Activated B cell treated with CpG ODN at 0.5 μM for 24 hours (primary cell): ENCODE results near the gene VGLL3. TPM values are rescaled to one million over a fixed set of nuclear protein-coding genes. Genes with fewer than 3 reads are reported as not detected.

Experiments used
- ATAC-seq: fragments of 200-7000 bp; cut with Tn5 transposase; one replicate; pipeline ENCODE4 v1.10.0; 2021; ENCODE audit warnings: low read depth, mild to moderate bottlenecking, moderate library complexity
- CTCF ChIA-PET: fragments of 350-600 bp; sonication (Branson Sonifier 250); formaldehyde crosslinking; loops from one replicate; lab custom pipeline; 2021; ENCODE audit warnings: antibody characterized with exemption; lab: Charles Lee
- POLR2A ChIA-PET: fragments of 350-600 bp; sonication (Branson Sonifier 250); formaldehyde crosslinking; loops from one replicate; lab custom pipeline; 2021; ENCODE audit warnings: antibody characterized with exemption; lab: Charles Lee
- DNase-seq: peaks from one replicate; pipeline ENCODE4 v3.0.0; 2022
- H3K27ac Mint-ChIP-seq: one replicate; pipeline ENCODE4 v1.8.0; 2020; ENCODE audit warnings: mixed read lengths
- H3K27me3 Mint-ChIP-seq: one replicate; pipeline ENCODE4 v1.8.0; 2021; ENCODE audit warnings: mixed read lengths
- H3K36me3 Mint-ChIP-seq: one replicate; pipeline ENCODE4 v1.8.0; 2021; ENCODE audit warnings: low read depth, mixed read lengths
- H3K4me1 Mint-ChIP-seq: one replicate; pipeline ENCODE4 v1.8.0; 2021; ENCODE audit warnings: mixed read lengths
- H3K4me3 Mint-ChIP-seq: one replicate; pipeline ENCODE4 v1.8.0; 2020; ENCODE audit warnings: mild to moderate bottlenecking, mixed read lengths
- H3K9me3 Mint-ChIP-seq: one replicate; pipeline ENCODE4 v1.8.0; 2020; ENCODE audit warnings: mixed read lengths
- intact Hi-C: fragments of 100-400 bp; cut with micrococcal nuclease; formaldehyde crosslinking; loops from one replicate; pipeline ENCODE4 v1.15.1; 2024
- total RNA-seq: library from RNA; stranded (reverse); gene quantifications from 2 replicates; pipeline ENCODE4 v1.2.3, GENCODE V29; 2022
- TF ChIP-seq, protein P1 (sequence below): fragments of 200-600 bp; IDR thresholded peaks from one replicate; pipeline ENCODE4 v1.8.0; 2022; ENCODE audit warnings: antibody characterized with exemption, mild to moderate bottlenecking

VGLL3 gene
- total RNA-seq, 1 donor from 2014 or later = not detected

DNA sequence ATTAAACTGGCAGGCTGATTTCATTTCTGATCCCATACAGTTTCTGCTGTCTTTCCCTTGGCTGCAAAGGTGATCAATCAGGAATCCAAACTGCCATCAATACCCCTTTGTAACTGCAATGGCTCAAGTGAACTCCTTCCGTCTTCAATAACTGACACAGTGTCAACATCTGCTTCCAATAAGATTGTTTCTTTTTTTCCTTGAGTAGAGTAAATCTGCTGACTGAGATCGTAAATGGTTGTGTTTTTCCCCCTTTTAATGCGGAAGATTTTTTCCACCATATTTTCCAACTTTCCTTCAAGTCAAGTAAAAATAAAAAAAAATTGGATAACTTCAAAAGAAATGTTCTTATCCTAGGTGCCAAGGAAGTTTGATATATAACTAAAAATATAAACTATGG, 48.7 kb downstream of the VGLL3 start:
- TF ChIP-seq, protein P1, sequence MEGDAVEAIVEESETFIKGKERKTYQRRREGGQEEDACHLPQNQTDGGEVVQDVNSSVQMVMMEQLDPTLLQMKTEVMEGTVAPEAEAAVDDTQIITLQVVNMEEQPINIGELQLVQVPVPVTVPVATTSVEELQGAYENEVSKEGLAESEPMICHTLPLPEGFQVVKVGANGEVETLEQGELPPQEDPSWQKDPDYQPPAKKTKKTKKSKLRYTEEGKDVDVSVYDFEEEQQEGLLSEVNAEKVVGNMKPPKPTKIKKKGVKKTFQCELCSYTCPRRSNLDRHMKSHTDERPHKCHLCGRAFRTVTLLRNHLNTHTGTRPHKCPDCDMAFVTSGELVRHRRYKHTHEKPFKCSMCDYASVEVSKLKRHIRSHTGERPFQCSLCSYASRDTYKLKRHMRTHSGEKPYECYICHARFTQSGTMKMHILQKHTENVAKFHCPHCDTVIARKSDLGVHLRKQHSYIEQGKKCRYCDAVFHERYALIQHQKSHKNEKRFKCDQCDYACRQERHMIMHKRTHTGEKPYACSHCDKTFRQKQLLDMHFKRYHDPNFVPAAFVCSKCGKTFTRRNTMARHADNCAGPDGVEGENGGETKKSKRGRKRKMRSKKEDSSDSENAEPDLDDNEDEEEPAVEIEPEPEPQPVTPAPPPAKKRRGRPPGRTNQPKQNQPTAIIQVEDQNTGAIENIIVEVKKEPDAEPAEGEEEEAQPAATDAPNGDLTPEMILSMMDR = no peak
- CTCF ChIA-PET = no interaction called here
- Mint-ChIP-seq H3K36me3 (no peaks in the 10 kb centered on the region), H3K27me3 (no peaks in the 10 kb centered on the region), H3K4me3 (no peak overlapping the region), H3K4me1 (no peaks in the 10 kb centered on the region), H3K9me3 (peaks cover 3% of the 10 kb centered on the region), H3K27ac (no peak overlapping the region)
- no peak for ATAC-seq
- POLR2A ChIA-PET = no interaction called here
- intact Hi-C loops = no loop called here
- DNase-seq = no peak

GRCh38 chr3:86938416-86939105, 52.4 kb downstream of the VGLL3 start:
- H3K36me3 Mint-ChIP-seq = no peaks in the 10 kb centered on the region
- H3K27me3 Mint-ChIP-seq = no peaks in the 10 kb centered on the region
- TF ChIP-seq, protein P1 = no peak
- intact Hi-C loops = no loop called here
- no peak overlapping the region for H3K27ac Mint-ChIP-seq
- POLR2A ChIA-PET = no interaction called here
- no peaks in the 10 kb centered on the region for H3K4me1 Mint-ChIP-seq
- ATAC-seq (no peak), DNase-seq (no peak)
- no peak overlapping the region for H3K4me3 Mint-ChIP-seq
- CTCF ChIA-PET = no interaction called here
- H3K9me3 Mint-ChIP-seq = peaks cover 3% of the 10 kb centered on the region

- Mint-ChIP-seq H3K4me3 (no peak overlapping the region), H3K4me1 (no peaks in the 10 kb centered on the region), H3K27me3 (no peaks in the 10 kb centered on the region), H3K27ac (no peak overlapping the region), H3K36me3 (no peaks in the 10 kb centered on the region), H3K9me3 (peaks cover 3% of the 10 kb centered on the region)
- TF ChIP-seq, protein P1 = no peak
- ChIA-PET CTCF (no interaction called here), POLR2A (no interaction called here)
- DNase-seq = no peak
- no peak for ATAC-seq
- intact Hi-C loops = no loop called here
Measured at GRCh38 chr3:86937306-86937791, 53.6 kb downstream of the VGLL3 start.

- no peak for ATAC-seq
- Mint-ChIP-seq H3K9me3 (peaks cover 3% of the 10 kb centered on the region), H3K36me3 (no peaks in the 10 kb centered on the region), H3K27ac (no peak overlapping the region), H3K4me1 (no peaks in the 10 kb centered on the region), H3K4me3 (no peak overlapping the region), H3K27me3 (no peaks in the 10 kb centered on the region)
- POLR2A ChIA-PET = no interaction called here
- CTCF ChIA-PET = no interaction called here
- TF ChIP-seq, protein P1 = no peak
- no peak for DNase-seq
- intact Hi-C loops = no loop called here
Measured at GRCh38 chr3:86934851-86935250, 56.1 kb downstream of the VGLL3 start.

DNA sequence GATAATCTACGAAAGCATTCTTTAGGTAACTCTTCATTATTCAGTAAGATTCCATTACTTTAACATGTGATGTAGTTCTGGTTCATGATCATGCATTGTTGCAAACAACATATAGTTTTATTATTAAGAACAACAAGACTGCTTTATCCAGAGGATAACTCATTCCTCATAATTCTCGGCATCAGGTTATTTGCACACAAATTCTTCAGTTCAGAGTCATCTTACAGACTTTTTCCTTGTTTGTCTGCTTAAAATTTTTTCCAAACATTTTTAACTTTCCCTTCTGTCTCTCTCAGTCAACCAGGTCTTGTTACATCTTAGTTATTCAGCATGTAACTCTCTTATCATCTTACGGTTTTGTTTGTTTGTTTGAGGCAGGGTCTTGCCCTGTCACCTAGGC, 60.1 kb downstream of the VGLL3 start:
- Mint-ChIP-seq H3K36me3 (no peaks in the 10 kb centered on the region), H3K9me3 (no peaks in the 10 kb centered on the region), H3K27me3 (no peaks in the 10 kb centered on the region), H3K4me3 (no peak overlapping the region), H3K27ac (no peak overlapping the region), H3K4me1 (no peaks in the 10 kb centered on the region)
- POLR2A ChIA-PET = no interaction called here
- DNase-seq = no peak
- intact Hi-C loops = no loop called here
- TF ChIP-seq, protein P1 = no peak
- CTCF ChIA-PET = no interaction called here
- ATAC-seq = no peak
